HG03469 (cell line): ENCODE results near the gene AMDHD1.
"Not testable (repeated sequence)": the region's sequence is repeated elsewhere in the genome, so short reads cannot be mapped to it uniquely, and the experiment has no call there.

Source experiments
- ATAC-seq: cut with Tn5 transposase; IDR thresholded peaks from one replicate; pipeline ENCODE4 v1.9.1; 2021; ENCODE audit warnings: mild to moderate bottlenecking, moderate library complexity, moderate number of reproducible peaks; ENCODE audit not compliant: unreplicated experiment

Gene AMDHD1

DNA sequence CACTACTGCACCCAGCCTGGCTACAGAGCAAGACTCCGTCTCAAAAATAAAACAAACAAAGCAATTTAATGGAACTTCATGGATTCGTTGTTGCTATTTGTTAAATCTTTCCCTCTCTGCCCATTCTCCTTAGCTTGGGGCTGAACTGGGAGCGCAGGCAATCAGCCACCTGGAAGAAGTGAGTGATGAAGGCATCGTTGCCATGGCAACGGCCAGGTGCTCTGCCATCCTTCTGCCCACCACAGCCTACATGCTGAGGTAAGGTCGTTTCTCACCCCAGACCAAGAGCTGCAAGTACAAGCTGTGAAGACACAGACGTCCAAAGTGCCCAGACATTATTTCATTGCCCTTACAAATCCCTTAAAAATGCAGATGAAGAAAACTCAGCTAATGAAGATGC lies 19.1 kb downstream of the AMDHD1 start:
- no peak for ATAC-seq

DNA sequence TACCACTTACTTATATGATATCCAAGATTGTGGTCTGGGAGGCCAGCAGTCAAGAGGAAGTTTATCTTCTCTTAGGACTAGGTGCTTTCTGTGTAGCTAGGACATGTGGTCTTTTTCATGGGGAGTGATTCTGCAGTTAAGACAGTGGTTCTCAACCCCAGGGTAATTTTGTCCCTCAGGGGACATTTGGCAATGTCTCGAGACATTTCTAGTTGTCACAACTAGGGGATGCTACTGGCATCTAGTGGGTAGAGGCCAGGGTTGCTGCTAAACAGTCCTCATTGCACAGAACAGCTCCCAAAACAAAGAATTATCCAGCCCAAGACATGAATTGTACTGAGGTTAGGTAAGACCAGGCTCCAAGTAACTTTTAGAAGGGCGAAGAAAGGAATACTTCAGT lies 20.0 kb downstream of the AMDHD1 start:
- ATAC-seq, result no peak

DNA sequence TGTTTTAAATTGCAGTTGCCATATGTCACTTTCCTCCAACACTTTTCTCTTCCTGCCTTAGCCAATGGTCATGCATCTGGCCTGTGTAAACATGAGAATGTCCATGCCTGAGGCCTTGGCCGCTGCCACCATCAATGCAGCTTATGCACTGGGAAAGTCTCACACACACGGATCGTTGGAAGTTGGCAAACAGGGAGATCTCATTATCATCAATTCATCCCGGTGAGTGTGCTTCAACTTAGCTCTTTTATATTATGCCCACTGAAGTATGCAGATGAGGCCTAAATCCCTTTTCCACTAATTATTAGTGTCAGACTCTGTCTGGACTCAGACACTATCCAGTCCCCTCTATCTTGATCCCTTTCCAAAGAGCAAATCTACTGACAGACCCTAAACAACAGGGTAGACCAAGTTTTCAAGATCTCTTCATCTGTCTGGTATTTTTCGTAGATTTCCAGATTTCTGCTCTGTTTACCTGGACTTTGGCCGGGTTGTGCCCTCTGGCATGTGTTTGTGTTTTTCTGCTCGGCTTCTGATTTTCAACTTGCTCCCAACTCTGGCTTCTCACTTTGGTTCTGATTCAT lies 23.2 kb downstream of the AMDHD1 start:
- ATAC-seq, result no peak

DNA sequence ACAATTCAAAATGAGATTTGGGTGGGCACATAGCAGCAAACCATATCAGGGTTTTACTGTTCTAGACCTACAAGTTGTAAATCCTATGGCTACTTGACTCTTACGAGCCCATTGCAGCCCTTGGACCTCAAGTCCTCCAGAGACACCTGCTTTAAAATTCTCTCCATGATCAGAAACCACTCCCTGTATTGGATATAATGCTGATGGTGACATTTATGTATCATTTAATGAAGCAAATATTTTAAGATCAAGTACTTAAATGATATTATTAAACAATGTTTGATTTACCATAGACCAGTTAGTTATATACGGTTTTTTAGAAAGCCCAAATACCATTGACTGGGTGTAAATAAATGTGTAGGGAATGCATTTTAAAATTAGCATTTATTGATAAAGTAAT lies 24.2 kb downstream of the AMDHD1 start:
- ATAC-seq, result no peak

DNA sequence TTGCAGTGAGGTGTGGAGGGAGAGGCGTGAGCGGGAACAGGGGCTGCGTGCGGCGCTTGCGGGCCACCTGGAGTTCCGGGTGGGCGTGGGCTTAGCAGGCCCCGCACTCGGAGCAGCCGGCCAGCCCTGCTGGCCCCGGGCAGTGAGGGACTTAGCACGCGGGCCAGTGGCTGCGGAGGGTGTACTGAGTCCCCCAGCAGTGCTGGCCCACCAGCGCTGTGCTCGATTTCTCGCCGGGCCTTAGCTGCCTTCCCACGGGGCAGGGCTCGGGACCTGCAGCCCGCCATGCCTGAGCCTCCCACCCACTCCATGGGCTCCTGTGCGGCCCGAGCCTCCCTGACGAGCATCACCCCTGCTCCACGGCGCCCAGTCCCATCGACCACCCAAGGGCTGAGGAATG lies 26.0 kb downstream of the AMDHD1 start:
- not testable (repeated sequence) for ATAC-seq

DNA sequence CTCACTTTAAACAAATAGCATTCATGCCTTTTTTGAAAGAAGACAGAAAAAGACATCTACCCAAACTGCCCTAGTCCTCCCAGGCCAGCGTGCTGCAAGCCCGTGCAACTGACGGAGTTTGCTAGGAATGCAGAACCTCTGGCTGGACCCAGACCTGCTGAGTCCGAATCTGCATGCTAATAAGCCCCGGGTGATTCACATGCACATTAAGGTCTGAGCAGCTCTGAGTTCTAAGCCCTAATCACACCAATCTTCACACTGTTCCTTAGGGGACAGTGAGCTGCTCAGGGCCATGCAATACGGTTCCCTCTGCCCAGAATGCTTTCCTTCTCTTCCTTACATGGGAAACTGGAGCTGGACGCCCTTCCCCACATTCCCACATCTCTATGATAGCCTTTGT lies 27.8 kb downstream of the AMDHD1 start:
- ATAC-seq, result no peak

DNA sequence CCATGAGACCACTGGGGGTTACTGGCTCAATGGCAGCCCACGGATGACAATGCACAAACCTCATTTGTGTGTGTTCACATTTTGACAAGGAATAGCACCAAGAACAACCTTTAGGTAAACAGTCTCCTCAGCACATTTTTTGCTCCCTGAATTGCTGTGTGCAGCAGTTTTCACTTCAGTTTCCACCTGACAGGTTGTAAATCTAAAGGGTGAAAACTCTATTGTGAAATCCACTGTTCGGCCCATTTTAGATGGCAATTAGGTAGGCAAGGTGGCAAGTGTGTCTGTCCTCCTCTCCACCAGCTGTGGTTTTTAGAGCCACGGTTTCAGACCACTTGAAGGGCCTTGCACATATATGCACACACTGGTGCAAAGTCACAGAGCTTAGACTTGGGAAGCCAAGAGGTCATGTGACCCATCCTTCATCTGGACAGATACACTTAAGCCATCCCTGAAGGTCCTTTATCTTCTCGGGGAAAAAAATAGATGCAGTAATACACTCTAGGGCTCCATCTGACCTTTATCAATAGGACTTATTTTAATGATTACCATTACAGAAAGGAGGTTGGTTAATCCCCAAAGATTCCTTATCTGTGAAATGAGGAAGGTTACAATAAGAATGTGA lies 29.8 kb downstream of the AMDHD1 start:
- ATAC-seq, result no peak

DNA sequence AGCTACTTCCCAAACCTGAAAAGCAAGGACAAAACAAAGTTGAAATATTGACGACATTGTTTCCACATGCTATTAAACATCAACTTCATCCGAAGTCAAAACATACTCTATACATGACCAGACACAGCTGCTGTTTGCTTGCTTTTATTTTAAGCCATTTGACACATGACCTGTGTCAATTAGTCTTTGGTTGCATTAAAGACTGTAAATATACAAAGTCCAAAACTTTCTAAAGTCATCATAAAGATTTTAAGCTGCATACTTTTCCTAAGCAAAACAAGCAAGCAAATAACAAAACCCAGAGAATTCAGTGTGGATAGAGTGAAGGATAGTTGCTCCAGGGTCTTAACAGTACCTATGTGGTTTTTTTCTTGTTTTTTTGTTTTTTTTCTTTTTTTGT lies 31.2 kb downstream of the AMDHD1 start:
- no peak for ATAC-seq

DNA sequence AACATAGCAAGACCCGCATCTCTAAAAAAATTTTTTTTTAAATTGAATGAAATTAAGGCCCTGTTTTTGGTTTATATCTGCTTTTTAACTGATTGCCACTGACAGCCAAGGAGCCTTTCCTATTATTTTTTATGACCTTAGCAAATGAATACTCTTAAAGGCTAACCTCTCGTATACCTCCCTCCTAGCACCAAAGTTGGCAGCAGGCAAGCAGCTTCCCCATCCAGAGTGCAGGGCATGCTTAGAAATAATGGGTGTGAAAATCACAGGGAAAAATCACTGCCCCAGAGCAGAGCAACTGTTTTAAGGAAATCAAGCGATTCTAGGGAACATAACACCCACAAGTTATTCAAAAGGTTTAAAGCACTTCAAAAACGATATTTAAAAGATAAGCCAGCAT lies 32.4 kb downstream of the AMDHD1 start:
- no peak for ATAC-seq

DNA sequence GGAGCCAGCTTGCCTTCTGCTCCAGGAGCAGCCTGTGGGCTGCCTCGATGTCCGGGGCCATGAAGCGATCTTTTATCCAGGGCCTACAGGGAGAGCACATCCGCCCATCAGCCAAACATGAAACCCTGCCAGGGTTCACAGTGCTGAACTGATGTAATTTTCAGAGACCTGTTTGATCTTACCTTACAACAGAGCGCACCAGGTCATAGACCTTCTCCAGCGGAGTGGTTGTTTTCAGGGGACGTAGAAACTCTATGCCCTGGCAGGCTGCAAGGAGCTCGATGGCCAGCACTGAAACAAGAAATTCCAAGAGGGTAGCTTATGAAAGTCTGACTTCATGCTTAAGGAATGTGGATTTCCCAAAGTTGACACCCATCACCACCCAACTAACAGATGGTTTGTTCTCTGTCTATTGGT lies 33.3 kb downstream of the AMDHD1 start:
- no peak for ATAC-seq

DNA sequence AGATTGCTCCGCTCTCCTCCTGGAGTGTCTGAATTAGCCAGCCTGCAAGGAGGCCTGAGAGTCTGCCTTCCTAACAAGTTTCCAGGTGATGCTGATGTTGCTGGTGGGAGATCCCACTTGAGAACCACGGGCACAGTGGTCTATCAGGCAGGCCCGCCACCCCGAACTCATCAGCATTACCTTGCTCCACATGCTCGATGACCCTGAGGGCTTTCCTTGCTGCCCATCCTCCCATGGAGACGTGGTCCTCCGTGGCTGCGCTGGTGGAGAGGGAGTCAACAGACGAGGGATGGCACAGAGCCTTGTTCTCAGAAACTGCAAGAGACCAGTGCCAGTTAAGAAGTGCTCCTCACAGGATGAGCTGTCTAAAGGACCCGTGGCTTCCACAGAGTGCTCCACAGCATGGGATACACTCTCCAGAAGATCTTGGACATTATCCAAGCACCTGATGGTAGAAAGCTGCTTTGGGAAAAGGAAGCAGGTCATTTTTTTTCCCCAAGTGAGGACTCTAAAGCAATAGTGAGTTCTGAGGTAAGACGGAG lies 34.7 kb downstream of the AMDHD1 start:
- ATAC-seq, result no peak

DNA sequence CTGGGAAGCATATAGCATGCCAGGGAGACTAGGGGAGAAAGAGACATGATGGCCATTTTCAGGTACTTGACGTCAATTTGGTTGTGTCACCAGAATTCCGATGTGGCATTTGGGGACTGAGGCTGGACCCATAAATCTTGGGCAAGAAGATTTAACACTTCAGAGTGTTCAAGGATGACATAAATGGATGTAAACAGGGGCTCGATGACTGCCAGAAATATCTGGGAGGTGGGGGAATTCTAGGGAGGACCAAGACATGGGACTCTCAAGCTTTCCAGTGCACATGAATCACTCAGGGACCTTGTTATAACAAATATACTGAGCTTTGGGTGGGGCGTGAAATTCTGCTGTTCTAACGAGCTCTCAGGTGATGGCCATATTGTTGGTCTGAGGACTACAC lies 35.2 kb downstream of the AMDHD1 start:
- ATAC-seq, result no peak

DNA sequence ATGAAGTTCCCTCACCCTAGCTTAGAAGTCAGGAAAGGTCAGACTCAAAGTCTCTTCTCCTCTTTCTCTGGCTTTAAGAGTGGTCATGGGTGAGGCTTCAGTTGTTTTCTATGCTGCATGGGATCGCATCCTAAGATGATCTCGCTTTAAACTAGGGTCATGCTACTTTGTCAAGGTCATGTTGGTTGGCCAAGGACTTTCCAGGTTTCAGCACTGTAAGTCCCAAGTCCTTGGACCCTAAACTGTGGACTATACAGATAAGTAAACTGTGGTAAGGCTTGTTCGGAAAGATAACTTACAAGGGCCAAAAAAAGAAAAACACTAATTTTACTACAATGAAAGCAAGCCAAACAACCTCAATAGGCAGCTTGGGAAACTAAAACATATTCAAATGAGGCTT lies 35.6 kb downstream of the AMDHD1 start:
- no peak for ATAC-seq

DNA sequence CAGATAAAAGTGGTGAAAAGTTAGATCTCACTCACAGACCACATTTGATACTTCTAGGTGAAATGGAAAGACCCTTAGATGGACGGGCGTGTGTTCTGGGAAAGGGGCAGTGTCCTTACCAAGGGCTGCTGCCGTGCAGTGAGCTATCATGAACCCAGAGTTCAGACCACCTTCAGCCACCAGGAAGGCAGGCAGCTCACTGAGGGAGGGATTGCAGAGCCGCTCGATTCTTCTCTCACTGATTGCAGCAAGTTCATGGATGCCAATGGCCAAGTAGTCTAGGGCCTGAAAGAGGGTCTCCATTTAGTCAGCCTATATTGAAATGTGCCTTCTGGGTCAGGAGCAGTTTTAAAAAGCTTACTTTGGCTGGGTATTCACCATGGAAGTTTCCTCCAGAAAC lies 37.3 kb downstream of the AMDHD1 start:
- no peak for ATAC-seq

DNA sequence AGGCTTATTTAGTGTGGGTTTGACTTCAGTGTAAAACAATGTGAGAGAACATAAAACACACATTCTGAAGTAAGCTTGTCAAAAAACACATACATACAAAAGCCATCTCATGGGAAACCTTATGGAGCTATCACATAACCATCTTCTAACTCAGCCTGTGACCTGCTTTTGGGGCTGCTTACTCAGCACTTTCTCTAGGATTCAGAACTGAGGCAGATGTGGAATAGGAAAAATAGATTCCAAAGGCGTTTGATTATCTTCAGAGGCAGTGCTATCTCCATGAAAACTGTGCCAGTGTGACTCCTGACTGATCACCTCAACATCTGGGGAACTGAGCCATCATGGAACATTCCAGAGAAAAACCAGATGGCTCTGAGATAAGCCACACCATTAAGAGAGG lies 39.5 kb downstream of the AMDHD1 start:
- no peak for ATAC-seq

DNA sequence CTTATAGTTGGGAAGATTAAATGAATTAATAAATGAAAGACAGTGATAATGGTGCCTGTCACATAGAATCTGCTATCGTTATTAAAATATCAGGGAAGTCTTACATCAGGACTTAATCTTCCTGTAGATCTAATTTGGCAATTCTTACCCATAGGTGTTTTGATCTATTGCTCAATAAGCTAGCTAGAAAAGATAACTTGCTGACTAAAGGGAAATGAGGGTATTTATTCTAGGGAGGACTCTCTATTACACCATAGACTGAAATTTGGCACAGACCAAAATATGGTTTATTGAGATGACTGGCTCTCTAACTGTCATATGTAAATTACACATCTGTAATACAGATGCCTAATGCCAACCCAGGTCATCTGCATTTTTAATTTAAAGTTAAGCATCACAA lies 41.6 kb downstream of the AMDHD1 start:
- ATAC-seq, result no peak

DNA sequence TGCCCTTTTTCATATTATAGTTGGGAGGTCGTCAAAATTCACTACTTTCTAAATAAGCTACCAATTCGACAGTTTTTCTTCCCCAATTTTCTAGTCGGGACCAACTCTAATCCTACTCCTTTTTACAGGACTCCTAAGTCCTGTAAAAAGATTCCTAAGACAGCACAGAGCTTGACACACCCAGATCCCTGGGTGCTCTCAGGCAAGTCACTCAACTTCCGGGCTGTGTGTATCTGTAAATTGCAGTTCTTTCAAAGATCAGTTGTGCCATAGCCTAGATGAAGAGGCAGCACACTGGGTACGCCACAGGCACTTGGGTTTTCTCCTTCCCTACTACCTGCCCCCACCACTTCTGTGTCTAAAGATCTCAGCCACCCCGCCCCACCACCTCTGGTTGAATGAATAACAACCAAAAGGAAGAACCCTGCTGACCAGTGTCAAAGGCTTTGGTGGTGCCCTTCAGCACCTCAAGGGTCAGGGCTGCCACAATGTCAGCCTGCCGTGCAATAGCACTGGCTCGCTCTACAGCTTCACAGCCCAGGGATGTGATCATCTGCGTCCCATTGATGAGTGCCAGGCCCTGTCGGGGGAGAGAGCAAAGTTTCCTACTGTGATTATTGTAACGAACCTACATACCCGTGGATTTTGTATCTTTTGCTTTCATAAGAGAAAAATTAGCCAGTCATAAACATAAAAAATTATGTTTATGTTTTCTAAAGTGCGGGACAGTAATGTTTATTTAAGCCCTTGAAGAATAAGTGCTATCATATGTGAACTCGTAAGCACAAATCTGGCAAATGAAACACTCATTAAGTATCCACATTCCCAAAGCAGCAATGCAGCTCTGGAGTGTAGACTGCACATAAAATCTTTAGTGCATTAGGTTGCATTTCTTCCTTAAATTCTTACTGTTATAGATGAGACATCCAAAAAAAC lies 43.8 kb downstream of the AMDHD1 start:
- no peak for ATAC-seq

DNA sequence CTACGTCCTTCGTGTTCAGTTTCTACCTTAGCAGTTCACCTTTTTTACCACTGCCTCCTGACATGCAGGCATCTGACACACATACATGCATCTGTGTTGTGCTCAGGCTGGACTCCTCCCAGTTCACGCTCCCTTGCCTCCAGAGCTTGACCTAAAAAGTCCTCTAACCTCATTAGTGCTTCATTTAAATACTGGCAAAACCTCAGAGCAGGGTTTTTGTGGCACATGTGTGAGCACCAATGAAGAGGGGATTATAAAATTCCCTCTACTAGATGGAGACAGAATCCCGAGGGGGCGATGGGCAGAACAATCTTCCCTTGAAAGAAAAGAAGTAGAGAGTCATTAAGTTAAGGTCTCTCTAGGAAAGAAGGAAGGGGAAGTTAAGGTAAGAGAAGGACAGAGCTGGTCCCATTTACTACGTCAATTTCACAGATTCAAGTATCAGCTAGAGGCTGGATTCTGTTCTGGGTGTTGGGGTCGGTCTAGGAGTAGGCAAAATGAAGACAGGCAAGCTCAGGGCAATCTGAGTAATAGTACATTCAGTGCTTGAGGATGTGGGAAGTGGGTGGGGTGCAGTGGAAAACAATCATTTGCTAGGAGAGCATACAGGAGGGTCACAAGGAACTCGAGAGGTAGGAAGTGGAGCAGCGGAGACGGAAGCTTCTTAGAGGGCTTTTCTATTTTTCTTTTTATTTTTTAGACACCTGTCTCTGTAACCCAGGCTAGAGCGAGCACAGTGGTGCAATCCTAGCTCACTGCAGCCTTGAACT lies 45.6 kb downstream of the AMDHD1 start:
- no peak for ATAC-seq

DNA sequence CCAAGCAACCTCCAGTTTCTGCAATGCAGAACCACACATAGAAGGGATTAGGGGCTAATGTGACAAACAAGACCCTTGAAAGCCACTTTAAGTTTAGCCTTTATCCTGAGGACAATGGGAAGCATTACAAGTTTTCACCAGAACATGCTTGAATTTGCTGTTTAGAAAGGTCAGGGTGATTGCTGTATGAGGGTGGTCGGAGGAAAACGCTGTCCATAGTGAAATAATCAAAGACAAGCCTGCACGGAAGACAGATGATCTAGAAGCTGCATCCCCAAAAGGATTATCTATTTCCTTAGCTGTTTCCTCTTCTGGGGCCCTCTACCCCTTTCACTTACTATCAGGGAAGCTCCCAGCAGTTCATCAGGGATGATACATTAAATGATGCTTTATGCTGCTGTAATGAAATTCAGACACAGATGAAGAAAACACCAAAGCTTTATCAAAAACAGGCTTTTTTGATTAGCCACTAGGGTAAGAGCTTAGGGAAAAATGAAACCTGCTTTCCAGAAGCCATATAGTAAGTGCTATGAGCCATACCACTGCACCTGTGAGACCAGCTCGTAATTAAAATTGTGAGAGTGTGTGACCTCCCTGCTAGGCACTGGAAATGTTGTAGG lies 46.5 kb downstream of the AMDHD1 start:
- no peak for ATAC-seq

DNA sequence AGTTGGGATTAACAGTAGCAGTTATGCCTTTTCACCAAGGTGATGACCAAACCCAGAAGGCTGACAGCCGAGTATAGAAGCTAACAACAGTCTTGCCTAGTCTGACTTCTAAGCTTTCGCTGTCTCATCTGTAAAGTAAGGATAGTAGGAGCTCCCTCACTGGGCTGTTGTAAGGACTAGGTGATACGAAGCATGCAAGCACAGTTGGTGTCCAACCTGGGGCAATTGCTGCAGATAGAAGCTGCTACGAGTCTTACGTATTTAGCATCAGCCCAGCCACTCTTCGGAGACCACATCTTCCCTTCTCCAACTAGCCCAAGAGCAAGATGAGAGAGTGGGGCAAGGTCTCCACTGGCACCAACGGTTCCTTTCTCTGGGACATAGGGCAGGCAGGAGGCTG lies 47.0 kb downstream of the AMDHD1 start:
- ATAC-seq, result no peak

DNA sequence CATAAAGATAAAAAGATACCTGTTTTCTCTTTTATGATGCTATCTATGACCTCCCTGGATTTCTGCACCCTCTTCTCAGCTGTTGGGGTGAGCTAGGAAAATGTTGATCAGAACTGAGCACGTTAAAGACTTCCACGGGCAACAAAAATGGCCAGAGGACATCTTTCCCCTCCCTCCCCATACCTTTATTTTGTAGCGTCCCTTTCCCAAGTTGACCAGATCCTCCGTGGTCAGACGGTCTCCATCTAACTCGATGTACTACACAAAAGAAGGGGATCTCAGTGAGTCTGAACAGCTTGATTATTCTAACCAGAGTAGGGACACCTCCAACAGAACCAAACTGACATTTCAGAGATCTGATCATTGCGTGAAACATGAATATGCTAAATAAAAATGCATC lies 50.8 kb downstream of the AMDHD1 start:
- ATAC-seq, result no peak
